Amygdala (tissue), 56 donors: Measurements from ENCODE around the gene GDF11.

Source experiments
- DNase-seq, 56 donors: peaks; one replicate each; lab custom pipeline; 2025; lab: John Stamatoyannopoulos, UW

Gene GDF11

GRCh38 chr12:55706568-55707218, 36.2 kb upstream of the GDF11 start:
- DNase-seq = no peak

DNA sequence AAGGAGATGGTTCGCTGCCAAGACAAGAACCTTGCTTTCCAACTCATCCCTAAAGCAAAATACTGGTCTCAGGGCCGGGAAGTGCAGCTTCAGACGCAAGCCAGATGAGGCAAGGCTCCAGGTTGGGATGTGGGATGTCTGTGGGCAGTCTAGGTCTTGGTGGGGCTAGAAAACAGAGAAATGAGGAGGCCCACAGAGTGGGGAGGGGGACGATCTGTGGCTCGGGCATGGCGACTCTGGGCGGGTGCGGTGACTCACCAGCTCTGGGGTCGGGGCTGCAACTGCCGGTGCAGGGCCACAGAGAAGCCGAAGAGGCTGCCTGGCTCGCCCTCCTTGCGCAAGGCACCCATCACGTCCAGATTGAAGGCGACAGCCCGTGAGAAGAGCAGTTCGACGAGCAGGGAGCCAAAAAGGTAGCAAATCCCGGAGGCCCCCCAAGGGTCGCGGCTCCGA, 35.7 kb upstream of the GDF11 start:
- peak in 2 of 56 donors; percentile 22 to 26 for DNase-seq

DNA sequence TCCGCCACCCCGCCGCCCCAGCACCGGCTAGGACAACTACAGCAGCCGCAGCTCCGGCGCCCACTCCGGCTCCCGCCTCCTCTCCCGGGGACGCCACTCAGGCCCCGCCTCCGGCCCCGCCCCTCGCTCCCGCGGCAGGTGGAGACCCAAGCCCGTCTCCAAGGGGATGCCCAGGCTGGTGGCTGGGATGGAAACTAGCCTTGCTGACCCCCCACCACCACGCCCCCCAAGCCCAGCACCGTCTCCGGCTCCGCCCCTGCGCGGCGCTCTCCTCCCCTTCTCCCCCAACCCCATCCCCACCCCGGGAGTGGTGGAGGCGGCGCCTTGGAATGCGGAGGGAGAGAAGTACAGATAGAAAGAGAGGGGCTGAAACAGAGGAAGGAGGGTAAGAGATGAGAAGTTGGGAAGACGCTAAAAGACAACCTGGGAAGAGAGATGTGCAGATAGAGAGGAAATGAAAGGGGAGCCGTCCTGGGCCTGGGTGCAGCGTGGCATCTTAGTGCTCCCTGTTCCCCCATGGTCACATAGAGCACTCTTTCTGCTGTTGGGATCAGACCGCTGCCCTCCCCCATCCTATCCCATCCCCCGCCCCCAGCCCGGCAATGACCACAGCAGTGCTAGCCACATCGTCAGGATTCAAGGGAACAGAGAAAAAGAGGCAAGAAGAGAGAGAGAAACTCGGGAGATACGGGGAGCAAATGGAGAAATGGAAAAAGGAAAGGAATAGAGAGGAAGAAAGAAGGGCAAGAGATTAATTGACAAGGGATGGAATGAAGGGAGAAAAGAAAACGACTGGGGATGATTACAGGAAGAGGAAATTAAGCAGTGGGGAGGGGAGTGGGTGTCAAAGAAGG, 34.9 kb upstream of the GDF11 start, which contains the start of gene ITGA7:
ITGA7 (minus strand) TSS at position 64 of the 854 bp plus-strand sequence. CDS start 222 bp downstream, outside the sequence.
- DNase-seq = peak in 47 of 56 donors; percentile 17 to 81 (median 52)

GRCh38 chr12:55708695-55709233, 34.2 kb upstream of the GDF11 start:
- no peak for DNase-seq

- DNase-seq = peak in 29 of 56 donors; percentile 13 to 68 (median 42)
These were observed 31.0 kb upstream of the GDF11 start for GRCh38 chr12:55711786-55712553.

DNA sequence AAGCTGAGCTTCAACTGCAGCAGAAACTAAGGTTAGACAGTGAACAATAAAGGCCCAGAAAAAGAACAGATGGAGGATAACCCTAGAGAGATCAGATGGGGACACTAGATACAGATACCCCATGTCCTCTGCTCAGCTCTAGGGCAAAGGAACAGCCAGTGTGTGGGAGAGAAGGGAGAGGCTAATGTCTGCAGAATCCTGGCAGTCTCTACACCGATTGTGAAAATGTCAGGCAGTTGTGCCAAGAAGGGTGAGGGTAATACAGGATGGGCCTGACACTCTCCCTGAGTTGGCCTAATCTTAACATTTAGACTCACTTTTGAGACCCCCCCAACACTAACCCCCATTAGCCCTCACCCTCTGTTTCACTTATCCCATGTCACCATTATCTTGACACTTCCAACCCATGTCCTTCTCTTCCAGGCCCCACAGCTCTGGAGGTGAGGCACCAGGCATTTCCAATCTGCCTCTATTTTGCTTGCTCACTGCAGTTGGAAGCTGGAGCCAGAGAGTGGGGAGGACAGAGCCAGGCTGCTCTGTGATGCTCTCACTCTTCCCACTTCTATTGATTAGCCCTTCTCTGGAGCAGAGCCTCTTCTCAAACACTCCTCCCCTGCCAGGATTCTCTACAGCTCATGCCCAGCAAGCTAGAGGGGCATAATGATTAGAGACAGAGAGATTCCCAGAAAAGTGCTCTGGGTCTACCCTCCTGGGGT, 30.1 kb upstream of the GDF11 start:
- DNase-seq = no peak

- DNase-seq = no peak
These were observed 29.2 kb upstream of the GDF11 start for GRCh38 chr12:55713721-55714120.

DNA sequence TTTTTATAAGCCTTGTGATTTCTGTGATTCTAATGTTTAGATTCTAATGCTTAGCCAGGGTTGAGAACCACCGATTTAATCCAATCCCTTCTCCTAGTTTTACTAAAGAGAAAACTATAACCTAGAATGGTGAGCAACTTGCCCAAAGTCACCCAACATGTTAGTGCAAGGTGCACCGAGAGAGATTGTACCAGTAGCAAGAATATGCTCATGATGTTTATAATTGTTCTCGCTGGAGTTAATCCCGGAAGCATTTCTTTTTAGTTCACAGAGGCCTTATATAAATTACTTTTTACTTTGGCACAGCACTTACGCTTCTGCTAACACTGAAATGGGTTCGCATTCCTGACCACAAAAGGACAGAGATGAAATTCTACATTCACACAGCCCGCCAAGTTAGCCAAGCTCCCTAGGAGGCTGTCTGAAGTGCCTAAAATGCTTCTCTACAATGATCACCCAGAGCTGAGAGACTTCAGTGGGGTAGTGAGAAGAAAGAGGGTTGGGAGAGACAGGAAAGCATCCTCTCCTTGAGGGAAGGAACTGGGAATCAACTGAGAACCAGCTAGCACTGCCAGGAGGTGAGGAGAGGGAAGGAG, 27.7 kb upstream of the GDF11 start:
- no peak for DNase-seq

DNA sequence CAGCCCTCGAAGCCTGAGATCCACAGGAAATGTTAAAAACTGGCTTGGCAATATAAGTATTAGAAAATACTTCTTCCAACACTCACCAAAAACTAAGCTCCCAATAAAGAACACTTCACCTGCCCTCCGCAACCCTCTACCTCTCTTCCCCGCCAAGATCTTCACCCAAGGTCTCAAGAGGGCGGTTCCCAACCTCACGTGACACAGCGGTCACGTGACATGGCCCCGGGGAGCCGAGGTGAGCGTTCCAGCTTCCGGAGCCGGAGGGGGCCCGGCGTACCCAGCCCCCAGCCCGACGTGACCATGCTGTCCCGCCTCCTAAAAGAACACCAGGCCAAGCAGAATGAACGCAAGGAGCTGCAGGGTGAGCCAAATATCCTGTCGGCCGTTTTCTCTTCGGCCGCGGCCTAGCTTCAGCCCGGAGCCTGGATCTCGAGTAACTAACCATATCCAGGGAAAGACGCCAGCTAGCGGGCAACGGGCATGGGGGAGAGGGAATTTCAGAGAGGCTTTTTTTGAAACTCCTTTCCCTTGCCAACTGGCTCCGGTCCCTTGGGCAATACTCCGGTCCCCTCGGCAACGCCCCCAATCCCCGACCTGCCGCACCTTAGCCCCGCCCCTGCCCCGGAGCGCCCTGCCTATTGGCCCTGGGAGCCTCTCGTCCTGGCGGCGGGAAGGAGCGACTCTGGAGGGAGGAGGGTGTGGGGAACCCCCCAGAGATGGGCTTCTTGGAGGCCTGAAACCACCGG, 26.9 kb upstream of the GDF11 start, which contains the start of gene BLOC1S1:
BLOC1S1 (plus strand) TSS at position 214 of the 749 bp plus-strand sequence; CDS start at position 220, 6 bp downstream.
- DNase-seq = peak in 55 of 56 donors; percentile 34 to 90 (median 79)

GRCh38 chr12:55716582-55716957, 26.4 kb upstream of the GDF11 start:
- DNase-seq = no peak

DNA sequence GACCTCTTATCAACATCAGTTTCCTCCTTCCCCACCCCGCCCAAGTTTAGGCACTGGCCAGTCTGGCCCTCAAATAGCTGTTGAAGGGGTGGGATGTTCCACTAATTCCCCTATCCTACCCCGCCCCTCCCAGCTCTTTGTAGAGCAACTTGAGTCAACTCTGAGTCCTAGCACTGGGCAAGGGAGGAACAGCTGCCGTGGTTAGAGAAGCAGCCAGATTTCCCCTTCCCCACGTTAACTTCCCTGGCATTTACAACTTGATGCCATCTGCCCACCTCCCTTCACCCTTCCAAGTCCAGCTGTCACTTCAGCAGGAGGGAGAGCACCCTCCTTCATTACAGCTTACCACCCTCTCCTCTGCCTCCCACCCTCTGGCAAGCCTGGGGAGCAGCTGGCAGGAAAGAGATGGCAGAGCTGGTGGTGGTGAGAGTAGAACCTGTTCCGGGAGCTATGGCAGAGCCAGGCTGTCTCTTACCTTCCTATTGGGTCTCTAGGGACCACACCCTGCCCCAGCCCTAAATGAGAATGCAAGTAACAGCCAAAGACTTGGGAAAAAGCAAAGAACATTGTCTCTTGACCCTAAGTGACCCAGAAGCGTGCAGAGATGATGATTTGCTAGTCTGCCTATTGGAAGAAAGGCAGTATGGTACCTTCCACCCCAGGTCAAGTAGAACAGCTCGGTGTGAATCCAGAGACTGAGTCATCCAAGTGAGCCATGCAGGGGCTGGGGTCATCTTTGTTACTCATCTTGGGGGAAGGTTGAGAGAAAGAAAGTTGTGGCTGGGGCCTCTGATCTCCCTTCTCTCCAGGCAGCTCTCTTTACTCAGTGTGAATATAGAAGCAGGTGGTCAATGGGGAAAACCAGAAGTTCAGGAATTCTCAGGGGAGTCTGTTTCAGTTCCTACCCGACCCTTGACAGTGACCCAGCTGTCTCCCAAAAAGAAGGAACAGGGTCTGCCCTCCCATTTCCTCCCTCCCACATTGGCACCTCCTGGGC, 25.6 kb upstream of the GDF11 start:
- no peak for DNase-seq

GRCh38 chr12:55718015-55718414, 24.9 kb upstream of the GDF11 start:
- peak in 1 of 56 donors; percentile 20 for DNase-seq

- DNase-seq = no peak
These were observed 24.2 kb upstream of the GDF11 start for GRCh38 chr12:55718624-55719275.

DNA sequence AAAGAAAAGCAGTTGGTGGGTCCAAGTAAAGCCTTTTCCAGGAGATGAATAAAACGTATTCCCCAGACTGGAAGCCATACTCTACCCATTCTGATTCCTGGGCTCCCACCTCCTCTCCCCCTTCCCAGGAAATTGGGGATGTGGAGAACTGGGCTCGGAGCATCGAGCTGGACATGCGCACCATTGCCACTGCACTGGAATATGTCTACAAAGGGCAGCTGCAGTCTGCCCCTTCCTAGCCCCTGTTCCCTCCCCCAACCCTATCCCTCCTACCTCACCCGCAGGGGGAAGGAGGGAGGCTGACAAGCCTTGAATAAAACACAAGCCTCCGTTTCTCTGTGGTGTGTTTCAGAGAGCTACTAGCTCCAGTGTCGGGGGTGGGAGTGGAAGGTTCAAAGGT, 23.6 kb upstream of the GDF11 start:
- no peak for DNase-seq

- peak in 20 of 56 donors; percentile 11 to 67 (median 34) for DNase-seq
These were observed 22.8 kb upstream of the GDF11 start, which contains the start of gene RDH5 for GRCh38 chr12:55720071-55720564. TSS of gene RDH5 (plus strand) at chr12:55720393. CDS start at chr12:55721185, 792 bp downstream.

- DNase-seq = peak in 47 of 56 donors; percentile 16 to 84 (median 56)
These were observed 22.0 kb upstream of the GDF11 start for GRCh38 chr12:55720894-55721444.
